GM21825 (cell line): Measurements from ENCODE around the gene NUFIP2.
"Not testable (repeated sequence)": the region's sequence is repeated elsewhere in the genome, so short reads cannot be mapped to it uniquely, and the experiment has no call there.

Source experiments
- ATAC-seq: cut with Tn5 transposase; IDR thresholded peaks from one replicate; pipeline ENCODE4 v1.9.1; 2021; ENCODE audit warnings: mild to moderate bottlenecking, moderate library complexity; ENCODE audit not compliant: unreplicated experiment

NUFIP2 gene

GRCh38 chr17:29293890-29294579 lies at the start of gene NUFIP2:
TSS of gene NUFIP2 (minus strand) at chr17:29294148. CDS start at chr17:29294059, 89 bp downstream.
- ATAC-seq: peak; percentile 75

GRCh38 chr17:29342158-29342765 lies 48.3 kb upstream of the NUFIP2 start:
- ATAC-seq: no peak

- no peak for ATAC-seq
Observed at GRCh38 chr17:29341726-29342125, 47.8 kb upstream of the NUFIP2 start.

GRCh38 chr17:29339016-29339415 lies 45.1 kb upstream of the NUFIP2 start:
- not testable (repeated sequence) for ATAC-seq

- no peak for ATAC-seq
Observed at GRCh38 chr17:29331708-29332085, 37.7 kb upstream of the NUFIP2 start.

- no peak for ATAC-seq
Observed at GRCh38 chr17:29331075-29331707, 37.2 kb upstream of the NUFIP2 start.

- no peak for ATAC-seq
Observed at GRCh38 chr17:29327412-29327811, 33.5 kb upstream of the NUFIP2 start.

GRCh38 chr17:29326023-29326813 lies 32.3 kb upstream of the NUFIP2 start:
- ATAC-seq: no peak

- ATAC-seq: no peak
Observed at GRCh38 chr17:29322363-29322762, 28.4 kb upstream of the NUFIP2 start.

- ATAC-seq: no peak
Observed at GRCh38 chr17:29303386-29303785, 9.4 kb upstream of the NUFIP2 start.

GRCh38 chr17:29299031-29299430 lies 5.1 kb upstream of the NUFIP2 start:
- ATAC-seq: no peak

- ATAC-seq: no peak
Observed at GRCh38 chr17:29295420-29295819, 1.5 kb upstream of the NUFIP2 start.

- ATAC-seq: no peak
Observed at GRCh38 chr17:29294580-29294900, 592 bp upstream of the NUFIP2 start.

- ATAC-seq: no peak
Observed at GRCh38 chr17:29292992-29293889, 707 bp downstream of the NUFIP2 start.

- ATAC-seq: no peak
Observed at GRCh38 chr17:29292071-29292991, 1.6 kb downstream of the NUFIP2 start.

- ATAC-seq: no peak
Observed at GRCh38 chr17:29291163-29291752, 2.7 kb downstream of the NUFIP2 start.

GRCh38 chr17:29289852-29290251 lies 4.1 kb downstream of the NUFIP2 start:
- no peak for ATAC-seq

GRCh38 chr17:29283961-29284360 lies 10.0 kb downstream of the NUFIP2 start:
- no peak for ATAC-seq

GRCh38 chr17:29283496-29283895 lies 10.5 kb downstream of the NUFIP2 start:
- no peak for ATAC-seq
